ENCODE measurements around the gene PTPRG. TPM values are rescaled to one million over a fixed set of nuclear protein-coding genes. Genes with fewer than 3 reads are reported as not detected.

Gene PTPRG
- total RNA-seq, 1 experiment from 2014 or later, result 32.1 TPM

GRCh38 chr3:61926923-61927322 is 365.6 kb downstream of the PTPRG start:
- RAD21 ChIA-PET (ENCODE audit: low non-redundant PET in 1 of 2, low total read pairs in 2 of 2, uncharacterized antibody in 2 of 2, unreplicated experiment in 2 of 2), result no interaction called here
- Histone ChIP-seq H3K27ac (ENCODE audit: low read depth, low read length) (no peak overlapping the region), H3K9me2 (ENCODE audit: insufficient read depth) (no peaks in the 10 kb centered on the region), H3K36me3 (ENCODE audit: control insufficient read depth in 1 of 2, insufficient read depth in 2 of 2, low read length in 2 of 2) (no peaks in the 10 kb centered on the region), H4K20me1 (ENCODE audit: insufficient read depth) (no peaks in the 10 kb centered on the region), H2AFZ (ENCODE audit: low read depth, low read length, poor library complexity, severe bottlenecking) (no peak overlapping the region), H3K4me3 (replicated peaks in 1 of 2; ENCODE audit: low read depth in 1 of 2, low read length in 2 of 2) (no peak overlapping the region), H3K9ac (ENCODE audit: low read length) (no peak overlapping the region), H3K27me3 (ENCODE audit: insufficient read depth, low read length) (no peaks in the 10 kb centered on the region), H3K4me2 (ENCODE audit: low read length) (no peak overlapping the region), H3K4me1 (ENCODE audit: control insufficient read depth in 1 of 2, insufficient read depth in 2 of 2, low read length in 2 of 2) (no peaks in the 10 kb centered on the region), H3K79me2 (ENCODE audit: insufficient read depth, low read length) (0 out of 2 replicates have a peak, but pooled peaks cover 4% of the 10 kb centered on the region), H3K9me3 (ENCODE audit: control insufficient read depth in 1 of 2, insufficient read depth in 1 of 2, low read depth in 1 of 2, low read length in 2 of 2) (no peaks in the 10 kb centered on the region)
- POLR2A ChIA-PET, result no interaction called here
- TF ChIP-seq ZBTB33 (IDR thresholded peaks at IDR 0.05; ENCODE audit: extremely low read depth, insufficient replicate concordance, low read length) (no peak), POLR2A (IDR thresholded peaks at IDR 0.05; ENCODE audit: borderline replicate concordance, extremely low read depth, insufficient read depth, insufficient read length) (no peak), ELF1 (IDR thresholded peaks at IDR 0.05; ENCODE audit: borderline replicate concordance, low read depth) (no peak), SP1 (IDR thresholded peaks at IDR 0.05; ENCODE audit: low read depth) (no peak)
- CTCF ChIA-PET, result interaction anchor here (2.2 kb wide), 1 partner anchor 9 kb away, joined by 14 read pairs; no protein-coding TSS in a partner anchor
- no TSS peak for BruUV-seq (replicated peaks)
- ATAC-seq, result no peak
- DNase-seq (ENCODE audit: low read depth, low spot score), result no peak
- intact Hi-C loops (cut with micrococcal nuclease), result no loop called here

- Histone ChIP-seq H3K9me2 (ENCODE audit: insufficient read depth) (no peaks in the 10 kb centered on the region), H3K4me2 (ENCODE audit: low read length) (no peak overlapping the region), H4K20me1 (ENCODE audit: insufficient read depth) (no peaks in the 10 kb centered on the region), H3K9me3 (ENCODE audit: control insufficient read depth in 1 of 2, insufficient read depth in 1 of 2, low read depth in 1 of 2, low read length in 2 of 2) (no peaks in the 10 kb centered on the region), H3K36me3 (ENCODE audit: control insufficient read depth in 1 of 2, insufficient read depth in 2 of 2, low read length in 2 of 2) (no peaks in the 10 kb centered on the region), H3K79me2 (ENCODE audit: insufficient read depth, low read length) (0 out of 2 replicates have a peak, but pooled peaks cover 4% of the 10 kb centered on the region), H3K4me3 (replicated peaks in 1 of 2; ENCODE audit: low read depth in 1 of 2, low read length in 2 of 2) (no peak overlapping the region), H2AFZ (ENCODE audit: low read depth, low read length, poor library complexity, severe bottlenecking) (no peak overlapping the region), H3K27me3 (ENCODE audit: insufficient read depth, low read length) (no peaks in the 10 kb centered on the region), H3K9ac (ENCODE audit: low read length) (no peak overlapping the region), H3K27ac (ENCODE audit: low read depth, low read length) (no peak overlapping the region), H3K4me1 (ENCODE audit: control insufficient read depth in 1 of 2, insufficient read depth in 2 of 2, low read length in 2 of 2) (no peaks in the 10 kb centered on the region)
- intact Hi-C loops (cut with micrococcal nuclease), result no loop called here
- ATAC-seq, result no peak
- ChIA-PET POLR2A (no interaction called here), CTCF (interaction anchor here (2.2 kb wide), 1 partner anchor 9 kb away, joined by 14 read pairs; no protein-coding TSS in a partner anchor), RAD21 (ENCODE audit: low non-redundant PET in 1 of 2, low total read pairs in 2 of 2, uncharacterized antibody in 2 of 2, unreplicated experiment in 2 of 2) (no interaction called here)
- DNase-seq (ENCODE audit: low read depth, low spot score), result no peak
- no TSS peak for BruUV-seq (replicated peaks)
- no peak for TF ChIP-seq EGR1 (IDR thresholded peaks at IDR 0.05; ENCODE audit: low read depth)
- no peak for TF ChIP-seq SRF (IDR thresholded peaks at IDR 0.05; ENCODE audit: low read depth)
- TF ChIP-seq YY1 (IDR thresholded peaks at IDR 0.05; ENCODE audit: extremely low read depth, insufficient replicate concordance, low read depth, low read length), result no peak
- no peak for TF ChIP-seq EZH2phosphoT487 (IDR thresholded peaks at IDR 0.05; ENCODE audit: borderline replicate concordance)
- no peak for TF ChIP-seq TCF7L2 (IDR thresholded peaks at IDR 0.05; ENCODE audit: borderline replicate concordance, extremely low read depth, insufficient read depth, insufficient read length)
- TF ChIP-seq JUND (IDR thresholded peaks at IDR 0.05), result no peak
- no peak for TF ChIP-seq ZBTB33 (IDR thresholded peaks at IDR 0.05; ENCODE audit: extremely low read depth, insufficient replicate concordance, low read length)
- TF ChIP-seq SP1 (IDR thresholded peaks at IDR 0.05; ENCODE audit: low read depth), result no peak
- no peak for TF ChIP-seq ZFX (IDR thresholded peaks at IDR 0.05)
- TF ChIP-seq ATF3 (IDR thresholded peaks at IDR 0.05), result no peak
- no peak for TF ChIP-seq SIN3A (IDR thresholded peaks at IDR 0.05; ENCODE audit: low read depth)
- TF ChIP-seq CEBPB (IDR thresholded peaks at IDR 0.05; ENCODE audit: low read depth), result no peak
- no peak for TF ChIP-seq CBX3 (IDR thresholded peaks at IDR 0.05; ENCODE audit: low read depth)
Measured at GRCh38 chr3:61927332-61927731, 366.0 kb downstream of the PTPRG start.
